Kidney (tissue), 14 donors: Measurements from ENCODE around the gene GFRA1. TPM values are rescaled to one million over a fixed set of nuclear protein-coding genes. Genes with fewer than 3 reads are reported as not detected.

ENCODE experiments used
- DNase-seq, 5 donors: peaks; one replicate each; pipeline ENCODE4 v3.0.0-alpha.2; 2013 to 2020
- FAIRE-seq: peaks from 2 replicates; lab custom pipeline; 2012; peaks lifted over from hg19 to GRCh38; lab: Jason Lieb, UNC
- H3K27ac ChIP-seq, 2 donors: one replicate each; pipeline ENCODE4 v1.7.0; 2013; ENCODE audit warnings: low read depth in 2 of 2, low read length in 2 of 2, inconsistent platforms in 1 of 2
- H3K27me3 ChIP-seq: one replicate; pipeline ENCODE4 v1.7.1; 2013; ENCODE audit warnings: low read length, inconsistent platforms; ENCODE audit not compliant: control insufficient read depth, insufficient read depth
- H3K36me3 ChIP-seq, 3 donors: one replicate each; pipeline versions ENCODE4 v1.7.0 to v1.7.1; 2013; ENCODE audit warnings: low read length in 3 of 3, control low read depth in 1 of 3, inconsistent platforms in 1 of 3; ENCODE audit not compliant: insufficient read depth in 3 of 3, control insufficient read depth in 2 of 3
- H3K4me1 ChIP-seq, 3 donors: one replicate each; pipeline versions ENCODE4 v1.7.0 to v1.7.1; 2013; ENCODE audit warnings: low read length in 3 of 3, inconsistent platforms in 1 of 3, low read depth in 1 of 3; ENCODE audit not compliant: control insufficient read depth in 2 of 3, insufficient read depth in 2 of 3
- H3K4me3 ChIP-seq, 3 donors: one replicate each; pipeline versions ENCODE4 v1.7.0 to v1.8.1; 2013; ENCODE audit warnings: low read length in 3 of 3, control low read depth in 1 of 3, inconsistent platforms in 1 of 3
- H3K9ac ChIP-seq, 3 donors: one replicate each; pipeline versions ENCODE4 v1.7.0 to v1.7.1; 2013; ENCODE audit warnings: low read length in 3 of 3, control low read depth in 1 of 3, inconsistent platforms in 1 of 3
- H3K9me3 ChIP-seq, 3 donors: one replicate each; pipeline versions ENCODE4 v1.7.0 to v1.7.1; 2013; ENCODE audit warnings: low read length in 3 of 3, control low read depth in 1 of 3, inconsistent platforms in 1 of 3; ENCODE audit not compliant: control insufficient read depth in 2 of 3, insufficient read depth in 1 of 3
- intact Hi-C: fragments of 100-400 bp; cut with DNase I; formaldehyde crosslinking; loops from one replicate; pipeline ENCODE4 v1.11.1; 2022
- polyA plus RNA-seq: library from polyadenylated mRNA; stranded (reverse); fragments of 350-450 nt; fragmentation: Illumina TruSeq; extraction: RNeasy Lipid Tissue Mini Kit (QIAGEN cat#74804); gene quantifications from one replicate; pipeline ENCODE4 v1.2.3, GENCODE V29; 2014; ENCODE audit warnings: low read depth, low replicate concordance; ENCODE audit not compliant: insufficient read depth
- total RNA-seq: library from RNA; stranded (reverse); fragmentation: NEBNext Ultra II Directional; extraction: Animal tissue kit (Norgen Biotek cat#: 25700); gene quantifications from one replicate; pipeline ENCODE4 v1.2.1, GENCODE V29; 2021
- TF ChIP-seq, protein P1 (sequence below): IDR thresholded peaks from 3 replicates; pipeline ENCODE4 v1.5.1; 2012; ENCODE audit warnings: mild to moderate bottlenecking, moderate library complexity, borderline replicate concordance; ENCODE audit not compliant: insufficient read depth; ENCODE audit errors: extremely low read depth
- donor health status: control.
- donor health status: control.
- donor health status: control.
- donor health status: control.
- donor health status: control.
- donor health status: DM: yes; HTN: yes; CAD: no.
- donor health status: Normal renal cell carcinoma (clear cell type).

GFRA1 gene
- total and polyA plus RNA-seq, 2 donors from 2014 or later, result 3.0 to 22.3 TPM

DNA sequence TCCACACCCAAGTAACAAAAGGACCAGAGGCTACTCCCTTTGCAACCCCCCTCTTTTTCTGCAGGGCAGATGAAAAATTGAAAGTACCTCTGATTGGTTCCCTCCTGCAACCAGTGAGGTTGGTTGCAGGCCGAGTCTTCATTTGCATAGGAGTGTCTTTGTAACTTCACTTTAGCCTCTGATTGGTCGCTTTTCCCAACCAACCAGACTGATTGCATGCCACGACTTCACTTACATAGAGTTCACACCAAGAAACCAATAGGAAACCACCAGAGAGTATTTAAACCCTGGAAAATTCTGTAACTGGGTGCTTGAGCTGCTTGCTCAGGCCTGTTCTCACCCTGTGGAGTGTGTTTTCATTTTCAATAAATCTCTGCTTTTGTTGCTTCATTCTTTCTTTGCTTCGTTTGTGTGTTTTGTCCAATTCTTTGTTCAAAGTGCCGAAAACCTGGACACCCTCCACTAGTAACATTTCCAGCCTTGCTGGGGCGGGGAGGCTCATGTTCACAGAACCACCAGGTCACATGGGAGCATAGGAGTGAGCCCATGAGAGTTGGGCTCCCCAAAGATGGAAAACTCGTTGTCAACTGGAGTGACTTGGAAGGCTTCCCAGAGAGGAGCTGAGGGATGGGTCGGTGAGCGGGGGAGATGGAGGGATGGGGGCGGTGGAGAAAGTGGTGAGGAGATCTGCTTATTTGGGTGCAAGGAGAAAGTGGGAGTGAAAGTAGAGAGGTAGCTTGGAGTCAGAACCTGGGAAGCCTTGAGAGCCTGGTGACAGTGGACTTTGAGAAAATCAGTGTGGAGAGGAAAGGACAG lies 223.6 kb downstream of the GFRA1 start:
- Histone ChIP-seq H3K9ac (no peak overlapping the region), H3K36me3 (no peaks in the 10 kb centered on the region), H3K4me1 (no peaks in the 10 kb centered on the region), H3K27me3 (no peaks in the 10 kb centered on the region), H3K27ac (no peak overlapping the region), H3K9me3 (no peaks in the 10 kb centered on the region), H3K4me3 (no peak overlapping the region)
- TF ChIP-seq, protein P1, sequence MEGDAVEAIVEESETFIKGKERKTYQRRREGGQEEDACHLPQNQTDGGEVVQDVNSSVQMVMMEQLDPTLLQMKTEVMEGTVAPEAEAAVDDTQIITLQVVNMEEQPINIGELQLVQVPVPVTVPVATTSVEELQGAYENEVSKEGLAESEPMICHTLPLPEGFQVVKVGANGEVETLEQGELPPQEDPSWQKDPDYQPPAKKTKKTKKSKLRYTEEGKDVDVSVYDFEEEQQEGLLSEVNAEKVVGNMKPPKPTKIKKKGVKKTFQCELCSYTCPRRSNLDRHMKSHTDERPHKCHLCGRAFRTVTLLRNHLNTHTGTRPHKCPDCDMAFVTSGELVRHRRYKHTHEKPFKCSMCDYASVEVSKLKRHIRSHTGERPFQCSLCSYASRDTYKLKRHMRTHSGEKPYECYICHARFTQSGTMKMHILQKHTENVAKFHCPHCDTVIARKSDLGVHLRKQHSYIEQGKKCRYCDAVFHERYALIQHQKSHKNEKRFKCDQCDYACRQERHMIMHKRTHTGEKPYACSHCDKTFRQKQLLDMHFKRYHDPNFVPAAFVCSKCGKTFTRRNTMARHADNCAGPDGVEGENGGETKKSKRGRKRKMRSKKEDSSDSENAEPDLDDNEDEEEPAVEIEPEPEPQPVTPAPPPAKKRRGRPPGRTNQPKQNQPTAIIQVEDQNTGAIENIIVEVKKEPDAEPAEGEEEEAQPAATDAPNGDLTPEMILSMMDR, result no peak
- intact Hi-C loops, result no loop called here
- DNase-seq (no peak), FAIRE-seq (no peak)

DNA sequence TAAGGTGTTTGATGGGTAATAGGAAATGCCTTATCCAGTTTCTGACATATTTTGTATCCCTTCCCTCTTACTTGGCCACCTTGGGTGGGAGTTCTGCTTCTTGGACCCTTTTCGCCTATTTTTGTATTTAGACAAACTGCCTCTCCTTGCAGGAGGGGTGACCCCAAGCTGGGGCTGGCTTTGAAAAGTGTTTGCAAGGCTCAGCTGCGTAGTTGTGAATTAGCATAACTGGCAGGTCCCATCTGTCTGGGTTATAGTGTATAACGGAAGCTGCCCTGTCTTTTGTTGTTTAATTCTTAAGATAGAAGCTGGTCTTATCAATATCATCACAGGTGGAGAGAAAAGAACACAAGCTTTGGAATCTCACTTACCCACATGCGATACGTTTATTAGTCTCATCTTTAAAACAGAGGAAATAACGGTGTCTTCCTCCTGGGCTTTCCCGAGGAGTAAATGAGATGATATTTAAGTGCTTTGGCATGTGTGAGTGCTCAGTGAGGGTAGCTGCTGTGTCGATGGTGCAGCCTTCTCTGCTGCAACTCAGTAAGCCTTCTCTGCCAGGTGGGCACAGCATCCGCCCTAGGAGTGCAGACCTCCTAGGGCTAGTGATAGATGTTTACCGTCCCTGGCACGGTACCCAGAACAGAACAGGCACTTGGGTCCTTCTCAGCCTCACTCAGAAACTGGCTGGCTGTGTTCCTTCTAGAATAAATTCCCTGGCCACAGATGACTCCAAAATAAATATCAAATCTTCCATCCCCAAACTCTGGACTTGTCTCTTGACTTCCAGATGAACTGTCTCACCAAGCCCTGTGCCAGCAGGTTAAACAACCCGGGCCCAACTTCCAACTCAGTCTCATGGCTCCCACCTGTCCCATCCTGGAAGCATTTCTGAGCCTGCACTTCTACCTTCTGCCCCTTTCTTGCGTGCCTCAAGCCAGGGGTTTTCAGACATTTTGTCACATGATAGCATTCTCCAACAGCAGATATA lies 227.3 kb downstream of the GFRA1 start:
- FAIRE-seq, result no peak

DNA sequence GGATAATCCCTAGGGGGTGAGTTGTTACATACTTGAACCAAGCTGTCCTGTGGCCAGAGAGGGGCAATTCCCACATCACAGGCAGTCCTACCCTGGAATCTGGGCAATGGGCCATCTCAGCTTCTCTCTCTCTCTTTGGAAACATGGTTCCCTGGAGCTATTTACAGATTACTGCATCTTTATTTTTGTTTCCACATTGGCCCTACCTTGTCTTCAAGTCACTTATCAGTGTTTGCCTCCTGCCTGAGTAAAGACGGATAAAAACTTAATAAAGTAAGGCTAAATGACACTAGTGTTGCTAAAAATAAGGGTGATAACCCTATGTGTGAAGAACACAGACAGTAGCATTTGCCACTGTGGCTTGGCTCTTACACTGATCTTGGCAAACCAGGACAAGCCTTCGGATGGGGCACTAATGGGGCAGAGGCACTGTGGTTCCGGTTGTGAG lies 228.2 kb downstream of the GFRA1 start:
- Histone ChIP-seq H3K9me3 (peaks cover 0 to 3% (median 0%) of the 10 kb centered on the region in 3 donors), H3K4me1 (no peaks in the 10 kb centered on the region), H3K9ac (no peak overlapping the region), H3K4me3 (no peak overlapping the region), H3K27ac (no peak overlapping the region), H3K36me3 (no peaks in the 10 kb centered on the region), H3K27me3 (no peaks in the 10 kb centered on the region)
- TF ChIP-seq, protein P1, result no peak
- DNase-seq (peak in 1 of 5 donors; percentile 3), FAIRE-seq (no peak)
- intact Hi-C loops, result no loop called here

More for the DNA sequence above, 227.3 kb downstream of the GFRA1 start:
- Histone ChIP-seq H3K9me3 (peaks cover 0 to 3% (median 0%) of the 10 kb centered on the region in 3 donors), H3K9ac (no peak overlapping the region), H3K27me3 (no peaks in the 10 kb centered on the region), H3K4me1 (no peaks in the 10 kb centered on the region), H3K27ac (no peak overlapping the region), H3K4me3 (no peak overlapping the region), H3K36me3 (no peaks in the 10 kb centered on the region)
- intact Hi-C loops, result no loop called here
- DNase-seq, result peak in 1 of 5 donors; percentile 6
- TF ChIP-seq, protein P1, result no peak
